ENCODE measurements around the gene XIST.
"Not testable (repeated sequence)": the region's sequence is repeated elsewhere in the genome, so short reads cannot be mapped to it uniquely, and the experiment has no call there.

XIST gene

GRCh38 chrX:73838123-73838522 is 14.4 kb downstream of the XIST start:
- DNase-seq = no peak

GRCh38 chrX:73836956-73837477 is 15.5 kb downstream of the XIST start:
- no peak for DNase-seq

- DNase-seq = no peak
Measured at GRCh38 chrX:73834219-73834618, 18.3 kb downstream of the XIST start.

- DNase-seq = no peak
Measured at GRCh38 chrX:73832319-73832718, 20.2 kb downstream of the XIST start.

- DNase-seq = no peak
Measured at GRCh38 chrX:73831500-73831899, 21.0 kb downstream of the XIST start.

GRCh38 chrX:73830489-73831414 is 21.8 kb downstream of the XIST start:
- DNase-seq = no peak

- DNase-seq = no peak
Measured at GRCh38 chrX:73829890-73830466, 22.5 kb downstream of the XIST start.

- no peak for DNase-seq
Measured at GRCh38 chrX:73828080-73828720, 24.3 kb downstream of the XIST start.

- DNase-seq = no peak
Measured at GRCh38 chrX:73827406-73827805, 25.1 kb downstream of the XIST start.

GRCh38 chrX:73826996-73827395 is 25.5 kb downstream of the XIST start:
- DNase-seq = no peak

GRCh38 chrX:73825569-73825968 is 26.9 kb downstream of the XIST start:
- no peak for DNase-seq

- no peak for DNase-seq
Measured at GRCh38 chrX:73823473-73824004, 29.0 kb downstream of the XIST start.

GRCh38 chrX:73822775-73823174 is 29.7 kb downstream of the XIST start:
- no peak for DNase-seq

GRCh38 chrX:73821921-73822559 is 30.5 kb downstream of the XIST start:
- DNase-seq = no peak

GRCh38 chrX:73819864-73820558 is 32.5 kb downstream of the XIST start:
- not testable (repeated sequence) for DNase-seq

- no peak for DNase-seq
Measured at GRCh38 chrX:73818200-73819116, 34.1 kb downstream of the XIST start.

GRCh38 chrX:73817393-73818199 is 34.9 kb downstream of the XIST start:
- DNase-seq = no peak

GRCh38 chrX:73812256-73812655 is 40.3 kb downstream of the XIST start:
- DNase-seq = no peak

GRCh38 chrX:73804109-73804508 is 48.4 kb downstream of the XIST start:
- DNase-seq = not testable (repeated sequence)

- DNase-seq = no peak
Measured at GRCh38 chrX:73799888-73800287, 52.6 kb downstream of the XIST start.
